Glutamatergic neuron (in vitro differentiated cells): Measurements from ENCODE around the gene DTD1. TPM values are rescaled to one million over a fixed set of nuclear protein-coding genes. Genes with fewer than 3 reads are reported as not detected.
"Not testable (repeated sequence)": the region's sequence is repeated elsewhere in the genome, so short reads cannot be mapped to it uniquely, and the experiment has no call there.

Source experiments
- DNase-seq: peaks from one replicate; pipeline ENCODE4 v3.0.0; 2022
- H3K27ac Mint-ChIP-seq: one replicate; pipeline ENCODE4 v1.8.0; 2020; ENCODE audit warnings: mild to moderate bottlenecking, mixed read lengths, inconsistent platforms; ENCODE audit not compliant: unreplicated experiment
- H3K27me3 Mint-ChIP-seq: one replicate; pipeline ENCODE4 v1.8.0; 2020; ENCODE audit warnings: mild to moderate bottlenecking, moderate library complexity, mixed read lengths, inconsistent platforms; ENCODE audit not compliant: unreplicated experiment
- H3K36me3 Mint-ChIP-seq: one replicate; pipeline ENCODE4 v1.8.0; 2020; ENCODE audit warnings: mild to moderate bottlenecking, mixed read lengths, inconsistent platforms; ENCODE audit not compliant: unreplicated experiment
- H3K4me1 Mint-ChIP-seq: one replicate; pipeline ENCODE4 v1.8.0; 2020; ENCODE audit warnings: mild to moderate bottlenecking, low read depth, mixed read lengths, inconsistent platforms; ENCODE audit not compliant: unreplicated experiment
- H3K4me3 Mint-ChIP-seq: one replicate; pipeline ENCODE4 v1.8.0; 2020; ENCODE audit warnings: mild to moderate bottlenecking, mixed read lengths, inconsistent platforms; ENCODE audit not compliant: unreplicated experiment
- H3K9me3 Mint-ChIP-seq: one replicate; pipeline ENCODE4 v1.8.0; 2020; ENCODE audit warnings: mild to moderate bottlenecking, moderate library complexity, mixed read lengths, inconsistent platforms; ENCODE audit not compliant: unreplicated experiment
- CTCF ChIP-seq: fragments of 200-600 bp; sonication (generic); IDR thresholded peaks from one replicate; pipeline ENCODE4 v1.5.0; 2021; ENCODE audit not compliant: partially characterized antibody, unreplicated experiment
- total RNA-seq: library from RNA; stranded (reverse); fragmentation: NEBNext Ultra II Directional; extraction: Animal tissue kit (Norgen Biotek cat#: 25700); gene quantifications from one replicate; pipeline ENCODE4 v1.2.1, GENCODE V29; 2021; ENCODE audit not compliant: unreplicated experiment

The DTD1 gene
- total RNA-seq, 1 donor from 2014 or later, result 90.2 TPM

GRCh38 chr20:18783385-18783959, 195.6 kb downstream of the DTD1 start:
- Mint-ChIP-seq H3K4me3 (no peak overlapping the region), H3K36me3 (peaks cover 19% of the 10 kb centered on the region), H3K27ac (no peak overlapping the region), H3K9me3 (peaks cover 3% of the 10 kb centered on the region), H3K4me1 (peaks cover 2% of the 10 kb centered on the region), H3K27me3 (peaks cover 4% of the 10 kb centered on the region)
- no peak for DNase-seq
- TF ChIP-seq CTCF, result no peak

- DNase-seq, H3K9me3 Mint-ChIP-seq, H3K4me3 Mint-ChIP-seq, H3K4me1 Mint-ChIP-seq, H3K27ac Mint-ChIP-seq, H3K27me3 Mint-ChIP-seq: not testable (repeated sequence)
- peaks cover 19% of the 10 kb centered on the region for H3K36me3 Mint-ChIP-seq
Measured at GRCh38 chr20:18787046-18787445, 199.2 kb downstream of the DTD1 start.

GRCh38 chr20:18788021-18788420, 200.2 kb downstream of the DTD1 start:
- DNase-seq, result no peak
- H3K36me3 Mint-ChIP-seq, result peaks cover 19% of the 10 kb centered on the region
- peaks cover 3% of the 10 kb centered on the region for H3K9me3 Mint-ChIP-seq
- H3K4me3 Mint-ChIP-seq, result no peak overlapping the region
- H3K27ac Mint-ChIP-seq, result no peak overlapping the region
- TF ChIP-seq CTCF, result no peak
- no peaks in the 10 kb centered on the region for H3K27me3 Mint-ChIP-seq
- H3K4me1 Mint-ChIP-seq, result peaks cover 2% of the 10 kb centered on the region

- H3K9me3 Mint-ChIP-seq, result peaks cover 1% of the 10 kb centered on the region
- no peak for TF ChIP-seq CTCF
- no peak overlapping the region for H3K27ac Mint-ChIP-seq
- peaks cover 4% of the 10 kb centered on the region for H3K27me3 Mint-ChIP-seq
- H3K4me3 Mint-ChIP-seq, result no peak overlapping the region
- H3K36me3 Mint-ChIP-seq, result peaks cover 18% of the 10 kb centered on the region
- H3K4me1 Mint-ChIP-seq, result peaks cover 9% of the 10 kb centered on the region
- no peak for DNase-seq
Measured at GRCh38 chr20:18790787-18791186, 202.9 kb downstream of the DTD1 start.

- peaks cover 4% of the 10 kb centered on the region for H3K27me3 Mint-ChIP-seq
- H3K4me1 Mint-ChIP-seq, result peaks cover 9% of the 10 kb centered on the region
- H3K27ac Mint-ChIP-seq, result peak overlapping the region; percentile 98
- peak overlapping the region; percentile 99 for H3K4me3 Mint-ChIP-seq
- no peak for TF ChIP-seq CTCF
- H3K36me3 Mint-ChIP-seq, result peaks cover 4% of the 10 kb centered on the region
- peak; percentile 82 for DNase-seq
- no peaks in the 10 kb centered on the region for H3K9me3 Mint-ChIP-seq
Measured at GRCh38 chr20:18793625-18794427, 206.0 kb downstream of the DTD1 start.
